Measurements from ENCODE around the gene SPOCK1. TPM values are rescaled to one million over a fixed set of nuclear protein-coding genes. Genes with fewer than 3 reads are reported as not detected.

Gene SPOCK1
- total and polyA plus RNA-seq, 9 of the 15 experiments (the other 6 are each of a cell fraction or from before 2014, with no cell fraction given), result 0.01 to 0.35 (median 0.04) TPM; not detected in 6

DNA sequence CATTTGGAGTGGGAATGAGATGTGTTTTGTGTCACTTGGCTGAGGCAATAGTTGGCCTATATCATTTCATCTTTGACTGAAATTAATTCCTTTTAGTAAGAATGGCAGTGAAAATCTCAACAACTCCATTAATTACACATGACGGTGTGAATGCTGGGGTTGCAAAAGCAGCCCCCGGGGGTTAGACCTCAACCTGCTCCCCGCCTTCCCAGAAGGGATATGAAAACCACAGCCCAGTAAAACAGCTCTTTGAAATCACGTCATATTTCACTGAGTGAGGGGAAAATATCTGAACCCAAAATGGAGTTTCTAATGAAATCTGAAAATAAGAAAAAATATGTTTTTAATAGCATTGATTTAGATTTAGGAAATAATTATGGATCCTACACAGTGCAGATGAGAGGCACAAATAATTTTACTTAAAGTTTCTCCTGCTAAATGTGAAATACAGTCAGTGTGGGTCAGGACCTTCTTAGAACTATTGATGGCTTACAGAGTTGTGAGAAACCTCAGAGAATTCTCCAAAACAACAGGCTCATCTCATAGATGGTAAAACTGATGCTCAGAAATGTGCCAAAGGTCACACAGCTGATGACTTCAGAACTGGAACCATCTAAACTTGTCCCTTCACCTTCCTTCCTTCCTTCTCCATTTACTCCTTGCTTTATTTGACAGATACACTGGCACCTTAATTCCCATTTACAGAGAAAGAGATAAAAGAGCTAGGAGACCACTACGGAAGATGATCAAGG, 96.5 kb downstream of the SPOCK1 start:
- no peaks in the 10 kb centered on the region for H3K4me1 ChIP-seq (replicated peaks in 1 of 2; ENCODE audit: control insufficient read depth in 2 of 2, insufficient read depth in 2 of 2, low read length in 2 of 2)
- H4K20me1 ChIP-seq (replicated peaks; ENCODE audit: control insufficient read depth, insufficient read depth, low read length), result no peaks in the 10 kb centered on the region
- H3K9me1 ChIP-seq (ENCODE audit: control insufficient read depth, insufficient read depth, low read length), result no peaks in the 10 kb centered on the region
- no peaks in the 10 kb centered on the region for H3K79me2 ChIP-seq (ENCODE audit: control insufficient read depth, insufficient read depth, low read length)
- H3K4me3 ChIP-seq, result no peak overlapping the region
- WGBS (ENCODE audit: insufficient coverage, low coverage, missing lambda C conversion rate), result under 1% methylated on average over 5 of the region's 5 CpGs
- CTCF ChIA-PET (ENCODE audit: low intra/inter-chr PET ratio), result no interaction called here
- ATAC-seq (no peak), DNase-seq (ENCODE audit: extremely low read depth in 1 of 4, low spot score in 3 of 4) (no peak), FAIRE-seq (no peak)
- BruUV-seq (replicated peaks), result no TSS peak
- TF ChIP-seq NELFE (IDR thresholded peaks at IDR 0.05; ENCODE audit: insufficient read depth, insufficient read length) (no peak), BCOR (IDR thresholded peaks at IDR 0.05) (no peak), ZNF77 (CRISPR knock-in tag; IDR thresholded peaks at IDR 0.05) (no peak), ZNF830 (CRISPR knock-in tag; IDR thresholded peaks at IDR 0.05) (no peak), FIP1L1 (IDR thresholded peaks at IDR 0.05; ENCODE audit: low read depth, low read length, poor library complexity, severe bottlenecking) (no peak), GATAD2B (IDR thresholded peaks at IDR 0.05; ENCODE audit: borderline replicate concordance) (no peak), ZNF134 (CRISPR knock-in tag; conservative IDR thresholded peaks at IDR 0.05) (no peak)
- TF ChIP-seq, protein P1, sequence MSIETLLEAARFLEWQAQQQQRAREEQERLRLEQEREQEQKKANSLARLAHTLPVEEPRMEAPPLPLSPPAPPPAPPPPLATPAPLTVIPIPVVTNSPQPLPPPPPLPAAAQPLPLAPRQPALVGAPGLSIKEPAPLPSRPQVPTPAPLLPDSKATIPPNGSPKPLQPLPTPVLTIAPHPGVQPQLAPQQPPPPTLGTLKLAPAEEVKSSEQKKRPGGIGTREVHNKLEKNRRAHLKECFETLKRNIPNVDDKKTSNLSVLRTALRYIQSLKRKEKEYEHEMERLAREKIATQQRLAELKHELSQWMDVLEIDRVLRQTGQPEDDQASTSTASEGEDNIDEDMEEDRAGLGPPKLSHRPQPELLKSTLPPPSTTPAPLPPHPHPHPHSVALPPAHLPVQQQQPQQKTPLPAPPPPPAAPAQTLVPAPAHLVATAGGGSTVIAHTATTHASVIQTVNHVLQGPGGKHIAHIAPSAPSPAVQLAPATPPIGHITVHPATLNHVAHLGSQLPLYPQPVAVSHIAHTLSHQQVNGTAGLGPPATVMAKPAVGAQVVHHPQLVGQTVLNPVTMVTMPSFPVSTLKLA (conservative IDR thresholded peaks at IDR 0.05), result no peak
- H3K9ac ChIP-seq (ENCODE audit: insufficient read depth in 1 of 2, low read depth in 2 of 2, low read length in 2 of 2), result no peak overlapping the region
- in situ Hi-C loops (cut with MboI) (no loop called here), intact Hi-C loops (cut with micrococcal nuclease) (no loop called here)
- POLR2A ChIA-PET, result interaction anchor here (2.0 kb wide), 1 partner anchor 10 kb away, joined by 7 read pairs; no protein-coding TSS in a partner anchor
- H3K9me3 ChIP-seq (replicated peaks; ENCODE audit: control insufficient read depth, insufficient read depth, low read depth, low read length), result no peaks in the 10 kb centered on the region
- no peaks in the 10 kb centered on the region for H3K36me3 ChIP-seq (ENCODE audit: control insufficient read depth, insufficient read depth, low read length)
- H3K4me2 ChIP-seq (ENCODE audit: insufficient read depth, low read length), result no peak overlapping the region
- peaks cover 0 to 6% of the 10 kb centered on the region in 2 experiments; a peak in 1 of 5 replicates for H3K27me3 ChIP-seq (ENCODE audit: control insufficient read depth in 2 of 2, insufficient read depth in 2 of 2, low read length in 2 of 2)
- no peak overlapping the region for H3K27ac ChIP-seq (ENCODE audit: extremely low read depth, low read depth, low read length)
- H2AFZ ChIP-seq (ENCODE audit: low read depth, low read length), result no peak overlapping the region
